Fibroblast of upper back skin (primary cell): ENCODE measurements around the gene MYMX.
"Not testable (repeated sequence)": the region's sequence is repeated elsewhere in the genome, so short reads cannot be mapped to it uniquely, and the experiment has no call there.

Experiments
- DNase-seq: peaks from one replicate; pipeline ENCODE4 v3.0.0-alpha.2; 2013

The MYMX gene

GRCh38 chr6:44188819-44189218 is 27.9 kb upstream of the MYMX start:
- no peak for DNase-seq

DNA sequence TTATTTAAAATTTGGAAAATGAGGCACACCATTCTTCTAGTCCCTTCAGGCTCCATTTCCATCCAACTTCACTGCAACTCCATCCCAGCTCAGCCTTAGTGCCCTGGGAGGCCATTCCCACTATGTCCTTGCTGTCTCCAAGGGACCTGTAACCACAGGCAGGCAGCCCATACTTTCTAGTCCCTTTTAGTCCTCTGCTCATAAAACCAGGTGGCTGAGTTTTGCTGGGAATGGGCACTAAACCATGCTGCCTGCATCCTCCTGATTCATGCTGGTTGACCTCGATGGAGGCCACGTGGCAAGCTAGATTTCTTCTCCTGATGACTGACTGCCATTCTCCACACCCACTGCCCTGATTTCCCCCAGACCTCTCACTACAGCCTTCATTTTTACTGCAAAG is 27.5 kb upstream of the MYMX start:
- DNase-seq: no peak

DNA sequence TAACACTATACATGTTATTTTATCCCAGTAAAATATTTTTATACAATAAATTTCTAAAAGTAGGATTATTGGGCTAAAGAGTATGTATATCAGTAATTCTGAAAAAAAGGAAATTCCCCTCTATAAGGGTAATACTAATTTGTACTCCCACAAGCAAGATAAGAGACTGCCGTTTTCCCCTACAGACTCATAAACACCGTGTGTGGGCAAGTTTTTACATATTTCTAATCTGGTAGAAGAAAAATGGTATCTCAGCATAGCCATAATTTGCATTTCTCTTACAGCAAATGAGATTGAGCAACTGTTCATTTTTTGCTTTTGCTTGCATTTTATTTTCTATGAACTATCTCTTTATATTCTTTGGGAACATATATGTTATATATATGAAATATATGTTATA is 26.0 kb upstream of the MYMX start:
- no peak for DNase-seq

DNA sequence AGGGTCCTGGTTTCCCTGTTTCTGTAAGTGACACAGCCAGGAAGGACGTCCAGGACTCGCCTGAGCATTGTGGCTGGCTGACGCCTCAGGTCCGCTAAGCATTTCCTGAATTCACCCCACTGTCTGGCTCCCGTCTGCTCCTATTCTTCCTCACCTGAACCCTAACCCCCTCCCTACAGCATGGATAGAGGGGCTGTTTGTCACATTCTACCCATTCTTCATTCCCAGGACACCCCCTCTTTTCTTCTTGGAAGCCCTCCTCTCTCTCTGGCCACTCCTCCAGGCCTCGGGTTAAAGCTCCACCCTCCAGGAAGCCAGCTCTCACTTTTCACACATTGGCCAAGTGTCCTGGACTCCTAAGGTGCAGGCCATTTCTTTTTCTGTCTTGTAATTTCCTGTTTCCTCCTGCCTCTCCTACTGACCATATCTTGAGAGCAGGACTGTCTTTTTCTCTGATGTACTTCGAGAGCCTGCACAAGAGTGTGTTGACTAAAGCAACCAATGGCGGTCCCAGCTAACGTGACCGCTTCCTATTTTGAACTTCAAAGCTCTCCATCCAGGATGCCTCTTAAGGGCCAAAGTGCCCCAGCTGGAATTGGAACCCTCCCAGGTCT is 24.2 kb upstream of the MYMX start:
- no peak for DNase-seq

- no peak for DNase-seq
Observed at GRCh38 chr6:44193307-44193910, 23.3 kb upstream of the MYMX start.

DNA sequence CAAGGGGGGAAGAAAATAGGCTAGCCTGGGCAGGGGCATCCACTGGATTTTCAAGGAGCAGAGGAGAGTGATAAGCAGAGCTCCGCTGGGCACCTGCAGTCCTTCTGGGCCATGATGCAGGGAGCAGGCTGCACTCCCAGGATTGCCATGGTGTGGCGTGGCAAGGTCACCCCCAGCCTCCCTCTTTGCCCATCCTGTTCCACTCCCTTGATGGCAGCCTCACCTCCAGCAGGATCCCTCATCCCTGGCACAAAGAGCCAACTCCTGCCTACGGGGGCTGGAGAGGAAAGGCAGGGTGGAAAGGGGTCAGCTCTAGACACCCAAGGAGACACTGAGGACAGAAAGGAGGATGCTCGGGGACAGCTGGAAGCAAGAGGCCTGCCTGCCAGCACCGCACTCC is 22.4 kb upstream of the MYMX start:
- DNase-seq: no peak

- not testable (repeated sequence) for DNase-seq
Observed at GRCh38 chr6:44196351-44196750, 20.4 kb upstream of the MYMX start.

- no peak for DNase-seq
Observed at GRCh38 chr6:44198684-44199083, 18.0 kb upstream of the MYMX start.

- DNase-seq: no peak
Observed at GRCh38 chr6:44199883-44200282, 16.8 kb upstream of the MYMX start.

DNA sequence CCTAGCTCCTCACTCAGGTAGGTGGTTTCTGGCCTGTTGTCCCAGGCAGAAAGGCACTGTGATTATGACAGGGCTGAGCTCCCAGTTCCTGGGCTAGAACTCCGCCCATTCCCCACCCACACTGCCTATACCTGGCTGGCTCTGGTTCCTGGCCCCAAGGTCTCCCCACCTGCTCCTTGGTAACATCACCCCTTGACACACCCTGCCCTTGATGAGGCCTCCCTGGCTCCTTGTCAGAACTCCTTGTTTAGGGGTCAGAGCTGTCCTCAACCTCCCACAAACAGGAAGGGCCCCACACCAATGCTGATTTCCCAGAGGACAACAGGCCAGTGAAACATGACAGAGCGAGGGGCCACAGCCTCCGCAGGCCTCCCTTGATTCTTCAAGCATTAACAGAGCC is 15.5 kb upstream of the MYMX start:
- no peak for DNase-seq

- no peak for DNase-seq
Observed at GRCh38 chr6:44201638-44202303, 15.0 kb upstream of the MYMX start.

- DNase-seq: no peak
Observed at GRCh38 chr6:44202332-44202971, 14.3 kb upstream of the MYMX start.

GRCh38 chr6:44202972-44203750 is 13.6 kb upstream of the MYMX start:
- no peak for DNase-seq

- DNase-seq: no peak
Observed at GRCh38 chr6:44203955-44204354, 12.8 kb upstream of the MYMX start.

- DNase-seq: no peak
Observed at GRCh38 chr6:44207966-44208365, 8.8 kb upstream of the MYMX start.

GRCh38 chr6:44211284-44211683 is 5.4 kb upstream of the MYMX start:
- DNase-seq: no peak

DNA sequence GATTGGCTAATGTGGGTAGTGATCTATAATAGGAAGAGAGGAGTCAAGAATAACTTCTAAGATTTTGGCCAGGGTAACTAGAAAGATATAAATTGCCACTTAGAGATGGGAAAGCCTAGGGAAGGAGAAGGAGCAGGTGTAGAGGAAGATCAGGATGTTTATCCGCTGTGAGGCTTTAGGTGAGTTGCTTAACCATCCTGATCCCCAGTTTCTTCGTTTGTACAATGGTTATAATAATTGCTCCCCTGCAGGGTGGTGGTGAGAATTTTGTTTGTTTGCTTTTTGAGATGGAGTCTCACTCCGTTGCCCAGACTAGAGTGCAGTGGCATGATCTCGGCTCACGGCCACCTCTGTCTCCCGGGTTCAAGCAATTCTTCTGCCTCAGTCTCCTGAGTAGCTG is 2.4 kb upstream of the MYMX start:
- DNase-seq: no peak

GRCh38 chr6:44217332-44218143 is 812 bp downstream of the MYMX start:
- no peak for DNase-seq

- peak; percentile 29 for DNase-seq
Observed at GRCh38 chr6:44219053-44219814, 2.5 kb downstream of the MYMX start.

- no peak for DNase-seq
Observed at GRCh38 chr6:44219815-44220784, 3.4 kb downstream of the MYMX start.
